H1 (cell line): Measurements from ENCODE around the gene SEMA6A. TPM values are rescaled to one million over a fixed set of nuclear protein-coding genes. Genes with fewer than 3 reads are reported as not detected.

ENCODE experiments used
- CTCF ChIA-PET: fragments of 300-600 bp; sonication (Branson Sonifier 250); formaldehyde crosslinking; loops from one replicate; lab custom pipeline; 2021; ENCODE audit not compliant: partially characterized antibody; lab: Charles Lee
- POLR2A ChIA-PET: fragments of 300-600 bp; sonication (Branson Sonifier 250); formaldehyde crosslinking; loops from one replicate; lab custom pipeline; 2021; ENCODE audit warnings: inconsistent platforms; ENCODE audit not compliant: partially characterized antibody; lab: Charles Lee
- DNase-seq, 2 experiments: peaks; one replicate each; pipeline versions ENCODE4 v3.0.0 to v3.0.0-alpha.2; 2010 to 2022; ENCODE audit warnings: low spot score in 2 of 2, low read depth in 1 of 2, mixed read lengths in 1 of 2
- FAIRE-seq: peaks from 2 replicates; lab custom pipeline; 2011; peaks lifted over from hg19 to GRCh38; lab: Jason Lieb, UNC
- H2AFZ ChIP-seq: 2 replicates; pipeline ENCODE4 v1.8.1; 2012; ENCODE audit warnings: low read length, inconsistent platforms
- H2AK5ac ChIP-seq: 2 replicates; pipeline ENCODE4 v1.6.1; 2013; ENCODE audit warnings: low read depth, low read length
- H2BK120ac ChIP-seq: replicated peaks from 2 replicates; pipeline ENCODE3; 2013; ENCODE audit warnings: low read depth, low read length, inconsistent platforms
- H2BK12ac ChIP-seq: 2 replicates; pipeline ENCODE4 v1.6.1; 2013; ENCODE audit warnings: low read depth, low read length
- H2BK15ac ChIP-seq: 2 replicates; pipeline ENCODE4 v1.6.1; 2013; ENCODE audit warnings: low read length
- H2BK20ac ChIP-seq: 2 replicates; pipeline ENCODE4 v1.6.1; 2013; ENCODE audit warnings: low read length
- H2BK5ac ChIP-seq: 2 replicates; pipeline ENCODE4 v1.6.1; 2013; ENCODE audit warnings: low read depth, low read length
- H3K14ac ChIP-seq: 2 replicates; pipeline ENCODE4 v1.6.1; 2013; ENCODE audit warnings: inconsistent platforms; ENCODE audit not compliant: insufficient read length
- H3K18ac ChIP-seq: 2 replicates; pipeline ENCODE4 v1.6.1; 2013; ENCODE audit warnings: low read length; ENCODE audit errors: extremely low read depth
- H3K23ac ChIP-seq: 2 replicates; pipeline ENCODE4 v1.6.1; 2013; ENCODE audit warnings: inconsistent platforms; ENCODE audit not compliant: insufficient read length
- H3K23me2 ChIP-seq: 2 replicates; pipeline ENCODE4 v1.6.1; 2013; ENCODE audit warnings: low read depth, low read length
- H3K27ac ChIP-seq: 2 replicates; pipeline ENCODE4 v1.6.1; 2011; ENCODE audit warnings: low read depth, low read length, inconsistent platforms
- H3K27me3 ChIP-seq, 4 experiments: replicated peaks in 1 of 4; 1 replicate in 1 of 4; 2 replicates in 3 of 4; pipeline versions ENCODE4 v1.6.1 to v1.8.1; 2011 to 2013; ENCODE audit warnings: low read length in 3 of 4, mild to moderate bottlenecking in 3 of 4, inconsistent platforms in 2 of 4, mixed read lengths in 2 of 4, moderate library complexity in 1 of 4; ENCODE audit not compliant: control insufficient read depth in 3 of 4, insufficient read depth in 3 of 4; ENCODE audit errors: extremely low read depth in 1 of 4
- H3K36me3 ChIP-seq, 4 experiments: 2 replicates each; pipeline versions ENCODE4 v1.6.1 to v1.8.1; 2011 to 2013; ENCODE audit warnings: mild to moderate bottlenecking in 4 of 4, low read length in 3 of 4, moderate library complexity in 2 of 4, control low read depth in 1 of 4, inconsistent platforms in 1 of 4; ENCODE audit not compliant: insufficient read depth in 4 of 4, control insufficient read depth in 2 of 4
- H3K4ac ChIP-seq: replicated peaks from 2 replicates; pipeline ENCODE3; 2013; ENCODE audit warnings: low read length, low read depth, mixed read lengths, inconsistent platforms; ENCODE audit not compliant: insufficient read length
- H3K4me1 ChIP-seq, 4 experiments: replicated peaks in 1 of 4; 1 replicate in 1 of 4; 2 replicates in 3 of 4; pipeline versions ENCODE4 v1.6.1 to v1.8.1; 2011 to 2013; ENCODE audit warnings: low read length in 3 of 4, inconsistent platforms in 2 of 4, mixed read lengths in 1 of 4; ENCODE audit not compliant: insufficient read depth in 4 of 4, control insufficient read depth in 3 of 4
- H3K4me2 ChIP-seq, 2 experiments: 2 replicates each; pipeline versions ENCODE4 v1.6.1 to v1.8.1; 2011 to 2013; ENCODE audit warnings: low read depth in 2 of 2, low read length in 2 of 2, control low read depth in 1 of 2, inconsistent platforms in 1 of 2, mild to moderate bottlenecking in 1 of 2; ENCODE audit not compliant: insufficient read depth in 1 of 2
- H3K4me3 ChIP-seq, 4 experiments: fragments of 200-600, 300-600 bp in 1 of 4; sonication (generic), shearing (Covaris generic), sonication (Bioruptor Twin) in 1 of 4; 2 replicates each; pipeline versions ENCODE4 v1.5.1 to v1.8.1; 2011 to 2016; ENCODE audit warnings: low read length in 4 of 4, low read depth in 3 of 4, control low read depth in 2 of 4, inconsistent platforms in 2 of 4, mild to moderate bottlenecking in 2 of 4, mixed read lengths in 1 of 4, moderate library complexity in 1 of 4; ENCODE audit not compliant: insufficient read depth in 2 of 4; ENCODE audit errors: extremely low read depth in 1 of 4
- H3K56ac ChIP-seq: replicated peaks from 2 replicates; pipeline ENCODE3; 2013; ENCODE audit warnings: low read depth, mild to moderate bottlenecking, mixed read lengths, low read length, inconsistent platforms; ENCODE audit not compliant: insufficient read length
- H3K79me1 ChIP-seq: 2 replicates; pipeline ENCODE4 v1.6.1; 2013; ENCODE audit warnings: low read depth, low read length, control low read depth
- H3K79me2 ChIP-seq, 2 experiments: 2 replicates each; pipeline versions ENCODE4 v1.6.1 to v1.8.1; 2012 to 2013; ENCODE audit warnings: low read length in 2 of 2, mild to moderate bottlenecking in 2 of 2, inconsistent platforms in 1 of 2; ENCODE audit not compliant: insufficient read depth in 2 of 2, control insufficient read depth in 1 of 2
- H3K9ac ChIP-seq, 4 experiments: replicated peaks in 1 of 4; 1 replicate in 1 of 4; 2 replicates in 3 of 4; pipeline versions ENCODE4 v1.6.1 to v1.8.1; 2011 to 2013; ENCODE audit warnings: low read depth in 3 of 4, low read length in 3 of 4, control low read depth in 2 of 4, mild to moderate bottlenecking in 2 of 4, moderate library complexity in 2 of 4, inconsistent platforms in 1 of 4; ENCODE audit errors: extremely low read depth in 1 of 4
- H3K9me3 ChIP-seq, 2 experiments: 2 replicates each; pipeline versions ENCODE4 v1.6.1 to v1.8.1; 2012 to 2013; ENCODE audit warnings: mild to moderate bottlenecking in 2 of 2, moderate library complexity in 2 of 2, control low read depth in 1 of 2, inconsistent platforms in 1 of 2, low read depth in 1 of 2, low read length in 1 of 2, mixed read lengths in 1 of 2; ENCODE audit not compliant: insufficient read depth in 2 of 2
- H4K20me1 ChIP-seq, 2 experiments: replicated peaks in 1 of 2; 2 replicates each; pipeline versions ENCODE3 to v1.8.1; 2011 to 2013; ENCODE audit warnings: inconsistent platforms in 2 of 2, low read length in 2 of 2, mild to moderate bottlenecking in 1 of 2; ENCODE audit not compliant: insufficient read depth in 2 of 2, control insufficient read depth in 1 of 2
- H4K5ac ChIP-seq: 2 replicates; pipeline ENCODE4 v1.6.1; 2013; ENCODE audit warnings: low read length, low read depth, mixed read lengths, inconsistent platforms; ENCODE audit not compliant: insufficient read length
- H4K8ac ChIP-seq: 2 replicates; pipeline ENCODE4 v1.8.0; 2013; ENCODE audit warnings: mild to moderate bottlenecking, moderate library complexity, low read length, inconsistent platforms; ENCODE audit not compliant: insufficient read depth; ENCODE audit errors: extremely low read depth
- H4K91ac ChIP-seq: replicated peaks from 2 replicates; pipeline ENCODE3; 2013; ENCODE audit warnings: low read length, mixed read lengths, inconsistent platforms; ENCODE audit not compliant: insufficient read length
- ATF3 ChIP-seq: IDR thresholded peaks from 2 replicates; pipeline ENCODE4 v1.6.1; 2011; ENCODE audit warnings: low read depth, mild to moderate bottlenecking, low read length; ENCODE audit not compliant: insufficient read depth
- CBX8 ChIP-seq: fragments of 300-800, 300-1000 bp; sonication (generic); IDR thresholded peaks from 2 replicates; pipeline ENCODE4 v1.7.1; 2016; ENCODE audit warnings: low read depth, low read length, borderline replicate concordance
- CHD2 ChIP-seq: IDR thresholded peaks from 2 replicates; pipeline ENCODE4 v1.6.1; 2012; ENCODE audit warnings: low read length, improper control_type of control experiment
- CREB1 ChIP-seq: IDR thresholded peaks from 2 replicates; pipeline ENCODE4 v1.6.1; 2012; ENCODE audit warnings: inconsistent platforms
- EGR1 ChIP-seq: IDR thresholded peaks from 2 replicates; pipeline ENCODE4 v1.6.1; 2011; ENCODE audit warnings: low read depth, low read length, borderline replicate concordance
- EP300 ChIP-seq, 2 experiments: IDR thresholded peaks; 1 replicate in 1 of 2; 2 replicates in 1 of 2; pipeline ENCODE4 v1.6.1; 2011 to 2012; ENCODE audit warnings: low read depth in 2 of 2, low read length in 2 of 2, mild to moderate bottlenecking in 2 of 2, borderline replicate concordance in 1 of 2, inconsistent platforms in 1 of 2, moderate library complexity in 1 of 2
- EZH2 ChIP-seq: fragments of 200-600 bp; sonication (generic); IDR thresholded peaks from 2 replicates; pipeline ENCODE4 v1.7.1; 2012; ENCODE audit warnings: low read depth, mild to moderate bottlenecking, moderate library complexity, low read length, inconsistent platforms; ENCODE audit not compliant: severe bottlenecking
- FOSL1 ChIP-seq: IDR thresholded peaks from 2 replicates; pipeline ENCODE4 v1.6.1; 2011; ENCODE audit warnings: mild to moderate bottlenecking, low read depth, low read length, moderate library complexity; ENCODE audit not compliant: insufficient read depth
- GTF2F1 ChIP-seq: IDR thresholded peaks from 2 replicates; pipeline ENCODE4 v1.6.1; 2012; ENCODE audit warnings: low read depth, low read length, improper control_type of control experiment, borderline replicate concordance
- KDM5A ChIP-seq: fragments of 200-600 bp; IDR thresholded peaks from 2 replicates; pipeline ENCODE4 v1.7.1; 2012; ENCODE audit warnings: mild to moderate bottlenecking, low read length, inconsistent platforms, mixed read lengths
- MAX ChIP-seq: IDR thresholded peaks from 2 replicates; pipeline ENCODE4 v1.6.1; 2012; ENCODE audit warnings: inconsistent platforms
- PHF8 ChIP-seq: fragments of 200-600 bp; sonication (generic); conservative IDR thresholded peaks from 2 replicates; pipeline ENCODE4 v1.7.1; 2012; ENCODE audit warnings: low read depth, mild to moderate bottlenecking, inconsistent platforms, low read length, moderate library complexity
- SIRT6 ChIP-seq: IDR thresholded peaks from one replicate; pipeline ENCODE4 v1.7.1; 2012; ENCODE audit warnings: low read length, inconsistent platforms
- ZNF274 ChIP-seq: IDR thresholded peaks from 2 replicates; pipeline ENCODE4 v1.7.0; 2012; ENCODE audit warnings: low read length, borderline replicate concordance; ENCODE audit errors: extremely low read depth
- WGBS, 2 experiments: shearing (Covaris generic) in 1 of 2; methylation state at CpG; one replicate each; pipeline versions ENCODE4 v1.1.6 to v1.1.7; 2013 to 2015; ENCODE audit warnings: low lambda C conversion rate in 2 of 2, mixed read lengths in 2 of 2, inconsistent platforms in 1 of 2, low coverage in 1 of 2, missing lambda C conversion rate in 1 of 2; ENCODE audit not compliant: insufficient replicate concordance in 2 of 2, insufficient coverage in 1 of 2, insufficient read length in 1 of 2; ENCODE audit errors: extremely low coverage in 1 of 2, missing lambda C conversion rate in 1 of 2; 5-methylcytosine and 5-hydroxymethylcytosine counted together
- polyA plus RNA-seq, 7 experiments: library from polyadenylated mRNA; depleted of rRNA in 3 of 7; stranded (reverse) in 5 of 7; unstranded in 2 of 7; fragments of >200 nt in 5 of 7; fragments of 200-250 nt in 2 of 7; gene quantifications; 1 replicate in 5 of 7; 2 replicates in 1 of 7; 4 replicates in 1 of 7; pipeline versions ENCODE4 v1.2.1 to v1.2.3, GENCODE V29; 2011 to 2013; ENCODE audit warnings: missing spikeins in 2 of 7, mixed read lengths in 2 of 7
- total RNA-seq: library from RNA; stranded (reverse); fragmentation: NEBNext Ultra II Directional; extraction: Animal tissue kit (Norgen Biotek cat#: 25700); gene quantifications from 2 replicates; pipeline ENCODE4 v1.2.1, GENCODE V29; 2021

SEMA6A gene
- total and polyA plus RNA-seq, 2 of the 8 experiments (the other 6 are each of a cell fraction or from before 2014, with no cell fraction given) = 78.3 to 277 TPM

GRCh38 chr5:116502138-116502537, 72.5 kb downstream of the SEMA6A start:
- Histone ChIP-seq H3K56ac (no peak overlapping the region), H3K23ac (no peak overlapping the region), H3K9me3 (no peaks in the 10 kb centered on the region), H3K36me3 (peaks cover 10 to 76% (median 41%) of the 10 kb centered on the region in 4 experiments), H3K23me2 (no peaks in the 10 kb centered on the region; the same call in 1 of the 2 replicates), H3K4me3 (no peak overlapping the region), H3K79me1 (peaks cover 2% of the 10 kb centered on the region; the same call in 1 of the 2 replicates), H2AFZ (no peak overlapping the region), H2BK15ac (no peak overlapping the region), H3K4me2 (no peak overlapping the region), H4K91ac (no peak overlapping the region), H3K4me1 (peaks cover 3 to 9% (median 6%) of the 10 kb centered on the region in 4 experiments; a peak in 5 of 7 replicates), H4K20me1 (peaks cover 9 to 10% of the 10 kb centered on the region in 2 experiments), H3K14ac (no peak overlapping the region), H3K27me3 (no peaks in the 10 kb centered on the region), H4K8ac (peak overlapping the region; percentile 47; the same call in 1 of the 2 replicates), H2BK5ac (no peak overlapping the region), H2BK20ac (no peak overlapping the region), H3K27ac (no peak overlapping the region), H3K18ac (no peak overlapping the region), H2AK5ac (no peak overlapping the region), H4K5ac (no peak overlapping the region), H3K4ac (no peak overlapping the region), H2BK12ac (no peak overlapping the region), H3K79me2 (peaks cover 11 to 93% of the 10 kb centered on the region in 2 experiments; a peak in 3 of 4 replicates), H2BK120ac (no peak overlapping the region), H3K9ac (no peak overlapping the region)
- DNase-seq = no peak
- 91% methylated on average over 4 of the region's 4 CpGs; no CpG with 5 or more reads in 1 of the 2 experiments for WGBS, 2 experiments
- ChIA-PET CTCF (no interaction called here), POLR2A (no interaction called here)
- no peak for FAIRE-seq
- TF ChIP-seq MAX = no peak
- no peak for TF ChIP-seq GTF2F1
- TF ChIP-seq EGR1 = no peak
- TF ChIP-seq CHD2 = no peak
- TF ChIP-seq KDM5A = no peak
- TF ChIP-seq ZNF274 = no peak
- no peak for TF ChIP-seq ATF3
- no peak for TF ChIP-seq CBX8
- no peak for TF ChIP-seq EP300 (IDR thresholded peaks at IDR 0.05; ENCODE audit: borderline replicate concordance in 1 of 2, low read depth in 2 of 2, low read length in 2 of 2)
- no peak for TF ChIP-seq CREB1
- no peak for TF ChIP-seq EZH2
- no peak for TF ChIP-seq SIRT6
- TF ChIP-seq FOSL1 = no peak
- no peak for TF ChIP-seq PHF8
